PC-9 (cell line): Measurements from ENCODE around the gene TESMIN. TPM values are rescaled to one million over a fixed set of nuclear protein-coding genes. Genes with fewer than 3 reads are reported as not detected.

Source experiments
- BruUV-seq: library from RNA; stranded (reverse); fragments of 400-500 nt; replicated peaks from 2 replicates; lab custom pipeline; 2021; lab: Mats Ljungman, UMichigan
- CTCF ChIA-PET: fragments of 300-600 bp; sonication (Branson Sonifier 250); formaldehyde crosslinking; loops from one replicate; lab custom pipeline; 2022; ENCODE audit warnings: antibody characterized with exemption; lab: Charles Lee
- POLR2A ChIA-PET: fragments of 300-600 bp; sonication (Branson Sonifier 250); formaldehyde crosslinking; loops from one replicate; lab custom pipeline; 2022; ENCODE audit warnings: antibody characterized with exemption; ENCODE audit not compliant: unreplicated experiment; lab: Charles Lee
- DNase-seq, 2 experiments: peaks; one replicate each; pipeline versions ENCODE4 v3.0.0 to v3.0.0-alpha.2; 2015 to 2022; ENCODE audit warnings: mixed read lengths in 1 of 2
- H2AFZ ChIP-seq: fragments of 200-600 bp; sonication (generic); 2 replicates; pipeline ENCODE4 v1.8.1; 2017; ENCODE audit warnings: antibody characterized with exemption
- H3F3A ChIP-seq: fragments of 200-600 bp; sonication (generic); 2 replicates; pipeline ENCODE4 v1.8.1; 2017; ENCODE audit warnings: antibody characterized with exemption, mild to moderate bottlenecking, low read depth; ENCODE audit not compliant: insufficient read depth
- H3K27ac ChIP-seq: fragments of 200-600 bp; sonication (generic); 2 replicates; pipeline ENCODE4 v1.6.1; 2016; ENCODE audit warnings: mixed run types
- H3K27me3 ChIP-seq: fragments of 200-600 bp; sonication (generic); 2 replicates; pipeline ENCODE4 v1.6.1; 2016; ENCODE audit warnings: low read depth, mixed run types; ENCODE audit not compliant: insufficient read depth
- H3K36me3 ChIP-seq: fragments of 200-600 bp; sonication (generic); 2 replicates; pipeline ENCODE4 v1.6.1; 2016; ENCODE audit warnings: low read depth, mixed run types
- H3K4me1 ChIP-seq: fragments of 200-600 bp; sonication (generic); replicated peaks from 2 replicates; pipeline ENCODE4 v1.6.1; 2016; ENCODE audit warnings: mixed run types; ENCODE audit not compliant: insufficient read depth
- H3K4me2 ChIP-seq: fragments of 200-600 bp; sonication (generic); 2 replicates; pipeline ENCODE4 v1.6.1; 2017; ENCODE audit warnings: mixed run types
- H3K4me3 ChIP-seq: fragments of 200-600 bp; sonication (generic); 2 replicates; pipeline ENCODE4 v1.6.1; 2016; ENCODE audit warnings: mixed run types
- H3K79me2 ChIP-seq: fragments of 200-600 bp; sonication (generic); 2 replicates; pipeline ENCODE4 v1.6.1; 2017; ENCODE audit warnings: low read depth, mixed run types
- H3K9me2 ChIP-seq: fragments of 200-600 bp; sonication (generic); 2 replicates; pipeline ENCODE4 v1.8.1; 2017; ENCODE audit warnings: mild to moderate bottlenecking; ENCODE audit not compliant: insufficient read depth
- H3K9me3 ChIP-seq: fragments of 200-600 bp; sonication (generic); 2 replicates; pipeline ENCODE4 v1.8.1; 2016; ENCODE audit warnings: low read depth; ENCODE audit not compliant: insufficient read depth
- H4K20me1 ChIP-seq: fragments of 200-600 bp; sonication (generic); 2 replicates; pipeline ENCODE4 v1.8.1; 2017; ENCODE audit not compliant: insufficient read depth
- EZH2 ChIP-seq: fragments of 200-600 bp; sonication (generic); IDR thresholded peaks from 2 replicates; pipeline ENCODE4 v1.8.0; 2017; ENCODE audit warnings: antibody characterized with exemption, low read depth
- intact Hi-C: fragments of 100-400 bp; cut with micrococcal nuclease; formaldehyde crosslinking; loops from one replicate; pipeline ENCODE4 v1.10.0; 2022; ENCODE audit not compliant: unreplicated experiment
- total RNA-seq: library from RNA; stranded (reverse); gene quantifications from 2 replicates; pipeline ENCODE4 v1.2.3, GENCODE V29; 2021
- TF ChIP-seq, protein P1 (sequence below): fragments of 200-600 bp; sonication (generic); conservative IDR thresholded peaks from 2 replicates; pipeline ENCODE4 v1.6.1; 2017; ENCODE audit warnings: mixed run types, antibody characterized with exemption, mild to moderate bottlenecking, moderate library complexity

The TESMIN gene
- total RNA-seq, 1 experiment from 2014 or later: 23.9 TPM

DNA sequence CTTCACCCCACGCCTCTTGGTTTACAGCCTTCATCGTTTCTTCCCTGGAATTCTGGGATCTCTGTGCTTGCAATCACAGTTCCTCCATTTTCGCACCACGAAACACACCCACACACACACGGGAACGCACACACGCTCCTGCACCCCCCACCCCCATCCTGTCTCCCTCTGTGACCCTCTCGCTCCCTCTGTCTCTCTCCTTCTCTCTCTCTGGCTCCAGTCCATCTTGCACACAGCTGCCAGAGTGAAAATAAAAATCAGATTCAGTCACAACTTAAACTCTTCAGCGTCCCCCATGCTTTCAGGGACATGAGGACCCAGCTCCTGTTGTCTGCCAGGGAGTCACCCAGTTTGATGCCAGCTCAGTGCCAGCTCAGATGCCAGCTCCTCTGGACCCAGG lies 64.0 kb downstream of the TESMIN start:
- no TSS peak for BruUV-seq
- H3K79me2 ChIP-seq: no peaks in the 10 kb centered on the region
- H3F3A ChIP-seq: no peaks in the 10 kb centered on the region; the same call in 1 of the 2 replicates
- H3K27ac ChIP-seq: no peak overlapping the region
- ChIA-PET CTCF (no interaction called here), POLR2A (no interaction called here)
- intact Hi-C loops: no loop called here
- H3K27me3 ChIP-seq: peaks cover 28% of the 10 kb centered on the region
- H3K4me3 ChIP-seq: no peak overlapping the region
- H3K9me2 ChIP-seq: no peaks in the 10 kb centered on the region
- no peak for DNase-seq
- TF ChIP-seq EZH2: no peak
- TF ChIP-seq, protein P1, sequence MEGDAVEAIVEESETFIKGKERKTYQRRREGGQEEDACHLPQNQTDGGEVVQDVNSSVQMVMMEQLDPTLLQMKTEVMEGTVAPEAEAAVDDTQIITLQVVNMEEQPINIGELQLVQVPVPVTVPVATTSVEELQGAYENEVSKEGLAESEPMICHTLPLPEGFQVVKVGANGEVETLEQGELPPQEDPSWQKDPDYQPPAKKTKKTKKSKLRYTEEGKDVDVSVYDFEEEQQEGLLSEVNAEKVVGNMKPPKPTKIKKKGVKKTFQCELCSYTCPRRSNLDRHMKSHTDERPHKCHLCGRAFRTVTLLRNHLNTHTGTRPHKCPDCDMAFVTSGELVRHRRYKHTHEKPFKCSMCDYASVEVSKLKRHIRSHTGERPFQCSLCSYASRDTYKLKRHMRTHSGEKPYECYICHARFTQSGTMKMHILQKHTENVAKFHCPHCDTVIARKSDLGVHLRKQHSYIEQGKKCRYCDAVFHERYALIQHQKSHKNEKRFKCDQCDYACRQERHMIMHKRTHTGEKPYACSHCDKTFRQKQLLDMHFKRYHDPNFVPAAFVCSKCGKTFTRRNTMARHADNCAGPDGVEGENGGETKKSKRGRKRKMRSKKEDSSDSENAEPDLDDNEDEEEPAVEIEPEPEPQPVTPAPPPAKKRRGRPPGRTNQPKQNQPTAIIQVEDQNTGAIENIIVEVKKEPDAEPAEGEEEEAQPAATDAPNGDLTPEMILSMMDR: no peak
- no peak overlapping the region for H2AFZ ChIP-seq
- peaks cover 8% of the 10 kb centered on the region; the same call in 1 of the 2 replicates for H3K4me1 ChIP-seq
- no peaks in the 10 kb centered on the region for H3K9me3 ChIP-seq
- H3K4me2 ChIP-seq: no peak overlapping the region
- H4K20me1 ChIP-seq: no peaks in the 10 kb centered on the region
- no peaks in the 10 kb centered on the region for H3K36me3 ChIP-seq

DNA sequence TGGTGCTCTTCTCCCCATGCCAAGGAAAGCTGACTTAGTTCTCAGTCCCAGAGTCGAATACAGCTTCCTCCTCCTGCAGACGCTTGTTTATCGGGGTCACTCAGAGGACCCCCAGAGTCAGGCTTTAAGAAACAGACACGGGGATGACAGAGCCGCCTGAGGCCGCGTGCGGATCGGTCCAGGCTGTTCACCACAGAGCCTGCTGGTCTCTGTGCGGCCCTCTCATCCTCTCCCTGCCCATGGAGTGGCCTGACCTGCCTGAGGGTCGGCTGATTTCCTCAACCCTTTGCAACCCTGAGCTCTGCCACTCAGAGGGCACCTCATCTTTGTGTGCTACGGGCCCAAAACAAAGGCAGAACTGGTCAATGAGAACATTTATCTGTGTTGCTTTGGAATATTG lies 64.8 kb downstream of the TESMIN start:
- Histone ChIP-seq H3K9me3 (no peaks in the 10 kb centered on the region), H3K4me2 (no peak overlapping the region), H3K4me3 (no peak overlapping the region), H4K20me1 (no peaks in the 10 kb centered on the region), H2AFZ (no peak overlapping the region), H3K4me1 (peaks cover 8% of the 10 kb centered on the region; the same call in 1 of the 2 replicates), H3K9me2 (no peaks in the 10 kb centered on the region), H3K79me2 (no peaks in the 10 kb centered on the region), H3K27me3 (peaks cover 28% of the 10 kb centered on the region), H3K27ac (no peak overlapping the region), H3K36me3 (no peaks in the 10 kb centered on the region), H3F3A (no peaks in the 10 kb centered on the region; the same call in 1 of the 2 replicates)
- no TSS peak for BruUV-seq
- DNase-seq: no peak
- TF ChIP-seq, protein P1: no peak
- TF ChIP-seq EZH2: no peak
- intact Hi-C loops: no loop called here
- ChIA-PET CTCF (no interaction called here), POLR2A (no interaction called here)

DNA sequence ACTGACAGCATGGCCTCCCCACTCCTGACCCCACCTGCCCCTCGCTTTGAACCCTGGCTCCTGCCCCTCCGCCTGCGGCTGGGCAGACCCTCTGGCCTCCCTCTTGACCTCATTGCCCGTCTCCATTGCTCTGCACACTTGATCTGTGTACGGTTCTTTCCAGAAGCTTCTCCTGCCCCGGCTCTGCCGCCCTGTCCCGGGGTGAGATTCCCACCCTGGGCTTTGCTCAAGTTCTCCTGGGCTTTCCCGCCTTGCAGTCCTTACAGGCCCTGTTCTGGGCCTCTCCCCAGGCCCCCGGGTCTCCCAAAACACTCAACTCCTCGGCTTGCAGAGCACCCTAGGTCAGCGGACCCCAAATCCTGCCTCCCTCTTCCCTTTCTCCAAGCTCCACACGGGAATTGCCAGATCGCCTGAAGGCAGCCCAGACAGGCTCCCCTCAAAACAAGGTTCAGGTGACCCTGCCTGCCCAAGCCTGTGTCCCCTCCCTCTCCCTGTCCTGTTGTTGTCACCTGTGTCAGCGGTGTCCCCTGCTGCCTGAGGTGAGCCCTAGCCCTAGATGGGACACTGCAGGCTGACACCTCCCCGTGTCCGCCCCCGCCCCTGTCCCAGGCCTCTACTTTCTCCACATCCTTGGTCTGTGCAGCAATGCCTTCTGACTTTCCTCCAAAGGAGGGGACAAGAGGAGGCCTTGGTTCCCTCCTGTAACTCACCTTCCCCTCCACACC lies 65.5 kb downstream of the TESMIN start:
- ChIA-PET CTCF (no interaction called here), POLR2A (no interaction called here)
- H3K4me2 ChIP-seq: peak overlapping the region; percentile 94; the same call in 1 of the 2 replicates
- no peaks in the 10 kb centered on the region for H3K79me2 ChIP-seq
- H3K9me3 ChIP-seq: no peaks in the 10 kb centered on the region
- TF ChIP-seq, protein P1: no peak
- TF ChIP-seq EZH2: no peak
- H3K27ac ChIP-seq: no peak overlapping the region
- H3K9me2 ChIP-seq: no peaks in the 10 kb centered on the region
- H4K20me1 ChIP-seq: no peaks in the 10 kb centered on the region
- H3F3A ChIP-seq: no peaks in the 10 kb centered on the region; the same call in 1 of the 2 replicates
- H3K27me3 ChIP-seq: peaks cover 28% of the 10 kb centered on the region
- no TSS peak for BruUV-seq
- DNase-seq: no peak
- H3K4me3 ChIP-seq: no peak overlapping the region
- no peak overlapping the region for H2AFZ ChIP-seq
- H3K4me1 ChIP-seq: peaks cover 8% of the 10 kb centered on the region; the same call in 1 of the 2 replicates
- intact Hi-C loops: no loop called here
- H3K36me3 ChIP-seq: no peaks in the 10 kb centered on the region
